Liver (tissue), 9 donors: Measurements from ENCODE around the gene TECR. TPM values are rescaled to one million over a fixed set of nuclear protein-coding genes. Genes with fewer than 3 reads are reported as not detected.

ENCODE experiments used
- DNase-seq: peaks from one replicate; pipeline ENCODE4 v3.0.0-alpha.2; 2017; ENCODE audit warnings: low spot score
- H3K27ac ChIP-seq, 2 donors: one replicate each; pipeline ENCODE4 v1.7.0; 2013; ENCODE audit warnings: inconsistent platforms in 2 of 2, low read length in 2 of 2, control low read depth in 1 of 2, low read depth in 1 of 2, mild to moderate bottlenecking in 1 of 2
- H3K27me3 ChIP-seq, 4 donors: one replicate each; pipeline versions ENCODE4 v1.6.1 to v1.7.0; 2013; ENCODE audit warnings: low read length in 3 of 4, inconsistent platforms in 1 of 4, mild to moderate bottlenecking in 1 of 4, moderate library complexity in 1 of 4; ENCODE audit not compliant: control insufficient read depth in 4 of 4, insufficient read depth in 4 of 4
- H3K36me3 ChIP-seq, 4 donors: one replicate each; pipeline versions ENCODE4 v1.6.1 to v1.7.0; 2013; ENCODE audit warnings: low read length in 3 of 4, mild to moderate bottlenecking in 3 of 4, low read depth in 1 of 4, moderate library complexity in 1 of 4; ENCODE audit not compliant: control insufficient read depth in 4 of 4, insufficient read depth in 3 of 4
- H3K4me1 ChIP-seq, 4 donors: one replicate each; pipeline versions ENCODE4 v1.6.1 to v1.7.0; 2013; ENCODE audit warnings: low read length in 3 of 4, mild to moderate bottlenecking in 3 of 4, moderate library complexity in 1 of 4; ENCODE audit not compliant: control insufficient read depth in 4 of 4, insufficient read depth in 4 of 4
- H3K4me3 ChIP-seq, 3 donors: one replicate each; pipeline versions ENCODE4 v1.6.1 to v1.7.0; 2013; ENCODE audit warnings: low read length in 3 of 3, control low read depth in 1 of 3, low read depth in 1 of 3, mild to moderate bottlenecking in 1 of 3
- H3K9ac ChIP-seq, 2 donors: one replicate each; pipeline ENCODE4 v1.7.0; 2013; ENCODE audit warnings: low read length in 2 of 2, mild to moderate bottlenecking in 2 of 2, moderate library complexity in 2 of 2, control low read depth in 1 of 2, low read depth in 1 of 2
- H3K9me3 ChIP-seq, 4 donors: one replicate each; pipeline versions ENCODE4 v1.6.1 to v1.7.0; 2013; ENCODE audit warnings: low read length in 3 of 4; ENCODE audit not compliant: control insufficient read depth in 4 of 4
- ATF3 ChIP-seq: IDR thresholded peaks from 2 replicates; pipeline ENCODE4 v1.6.1; 2016; ENCODE audit warnings: antibody characterized with exemption
- CTCF ChIP-seq: fragments of 150-350 bp; IDR thresholded peaks from 2 replicates; pipeline ENCODE4 v1.5.1; 2017; ENCODE audit warnings: improper control_type of control experiment, low read depth, low read length; ENCODE audit not compliant: missing input control
- EGR1 ChIP-seq, 2 donors: IDR thresholded peaks; 2 replicates each; pipeline ENCODE4 v1.6.1; 2016 to 2018; ENCODE audit warnings: antibody characterized with exemption in 2 of 2, low read depth in 2 of 2
- FOXA1 ChIP-seq: IDR thresholded peaks from 2 replicates; pipeline ENCODE4 v1.6.1; 2016; ENCODE audit warnings: antibody characterized with exemption
- FOXA2 ChIP-seq: IDR thresholded peaks from 2 replicates; pipeline ENCODE4 v1.6.1; 2016; ENCODE audit warnings: antibody characterized with exemption
- GABPA ChIP-seq, 2 donors: IDR thresholded peaks in 1 of 2; conservative IDR thresholded peaks in 1 of 2; 2 replicates each; pipeline ENCODE4 v1.6.1; 2016; ENCODE audit warnings: antibody characterized with exemption in 2 of 2, mild to moderate bottlenecking in 1 of 2, moderate library complexity in 1 of 2
- HNF4A ChIP-seq, 2 donors: conservative IDR thresholded peaks; 2 replicates each; pipeline ENCODE4 v1.6.1; 2016; ENCODE audit warnings: antibody characterized with exemption in 2 of 2, mild to moderate bottlenecking in 2 of 2
- HNF4G ChIP-seq: IDR thresholded peaks from 2 replicates; pipeline ENCODE4 v1.6.1; 2016; ENCODE audit warnings: antibody characterized with exemption
- JUND ChIP-seq, 2 donors: IDR thresholded peaks; 2 replicates each; pipeline ENCODE4 v1.6.1; 2016; ENCODE audit warnings: antibody characterized with exemption in 2 of 2
- MAX ChIP-seq: IDR thresholded peaks from 2 replicates; pipeline ENCODE4 v1.6.1; 2016; ENCODE audit warnings: antibody characterized with exemption
- RXRA ChIP-seq, 2 donors: IDR thresholded peaks; 2 replicates each; pipeline ENCODE4 v1.6.1; 2017 to 2018; ENCODE audit warnings: antibody characterized with exemption in 2 of 2, mild to moderate bottlenecking in 1 of 2
- SP1 ChIP-seq: IDR thresholded peaks from 2 replicates; pipeline ENCODE4 v1.6.1; 2018; ENCODE audit warnings: antibody characterized with exemption, mild to moderate bottlenecking
- TAF1 ChIP-seq: conservative IDR thresholded peaks from 2 replicates; pipeline ENCODE4 v1.6.1; 2016; ENCODE audit warnings: antibody characterized with exemption, mild to moderate bottlenecking
- ZBTB33 ChIP-seq: IDR thresholded peaks from 2 replicates; pipeline ENCODE4 v1.6.1; 2016; ENCODE audit warnings: antibody characterized with exemption
- WGBS: extraction: QIAGEN DNeasy Blood & Tissue Kit; methylation state at CpG from one replicate; pipeline ENCODE4 v1.1.7; 2013; 5-methylcytosine and 5-hydroxymethylcytosine counted together
- polyA plus RNA-seq, 2 donors: library from polyadenylated mRNA; stranded (reverse) in 1 of 2; unstranded in 1 of 2; fragments of 200-250 nt in 1 of 2; fragments of >200 nt in 1 of 2; fragmentation: Nextera tagmentation in 1 of 2; extraction: Ambion mirVana in 1 of 2; gene quantifications; one replicate each; pipeline versions ENCODE4 v1.2.1 to v1.2.3, GENCODE V29; 2013 to 2015
- total RNA-seq, 2 donors: library from RNA; depleted of rRNA; stranded (reverse); fragments of >200 nt; gene quantifications; one replicate each; pipeline ENCODE4 v1.2.3, GENCODE V29; 2014
- TF ChIP-seq, protein P1 (sequence below): IDR thresholded peaks from 2 replicates; pipeline ENCODE4 v1.6.1; 2016; ENCODE audit warnings: antibody characterized with exemption, mild to moderate bottlenecking
- donor health status: healthy.
- donor health status: healthy.
- donor health status: healthy.
- donor health status: healthy.
- donor health status: healthy.

TECR gene
- total and polyA plus RNA-seq, 4 donors, result 26.4 to 157 (median 60.8) TPM

DNA sequence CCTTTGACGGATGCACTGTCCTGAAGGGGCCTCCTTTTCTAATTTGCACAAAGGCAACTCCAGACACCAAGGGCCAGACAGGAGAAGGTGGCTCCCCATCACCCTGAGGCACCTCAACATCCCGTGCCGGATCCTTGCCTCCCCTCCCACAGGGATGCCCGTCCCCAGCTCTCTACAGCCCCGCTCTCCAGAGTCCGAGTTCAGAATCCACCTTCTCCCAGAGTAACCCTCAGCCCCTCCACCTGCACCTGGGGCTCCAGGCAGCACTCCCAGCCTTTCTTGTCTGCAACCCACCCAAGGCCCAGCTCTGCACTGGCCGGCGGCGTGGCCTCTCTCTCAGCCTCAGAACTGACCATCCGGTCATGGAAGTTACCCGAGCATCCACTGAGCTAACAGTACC is 37.7 kb downstream of the TECR start:
- H3K27me3 ChIP-seq, result no peaks in the 10 kb centered on the region
- DNase-seq, result no peak
- no peaks in the 10 kb centered on the region for H3K9me3 ChIP-seq
- peaks cover 7 to 14% (median 12%) of the 10 kb centered on the region in 4 donors for H3K4me1 ChIP-seq
- no peak for TF ChIP-seq RXRA (IDR thresholded peaks at IDR 0.05)
- TF ChIP-seq HNF4G, result no peak
- no peak for TF ChIP-seq CTCF
- no peak overlapping the region for H3K4me3 ChIP-seq
- no peak overlapping the region for H3K27ac ChIP-seq
- no peak overlapping the region for H3K9ac ChIP-seq
- peaks cover 0 to 11% (median 1%) of the 10 kb centered on the region in 4 donors for H3K36me3 ChIP-seq
- WGBS, result 88% methylated on average over 11 of the region's 11 CpGs

- no peak for DNase-seq
- Histone ChIP-seq H3K27ac (no peak overlapping the region), H3K36me3 (peaks cover 0 to under 1% (median 0%) of the 10 kb centered on the region in 4 donors), H3K9ac (peak overlapping the region; percentile 59 to 99), H3K4me1 (peaks cover 7 to 16% (median 12%) of the 10 kb centered on the region in 4 donors), H3K9me3 (no peaks in the 10 kb centered on the region), H3K27me3 (no peaks in the 10 kb centered on the region), H3K4me3 (peak overlapping the region; percentile 76 to 99 (median 93))
- no peak for TF ChIP-seq CTCF
- no peak for TF ChIP-seq MAX
- TF ChIP-seq HNF4A (conservative IDR thresholded peaks at IDR 0.05), result no peak
- no peak for TF ChIP-seq JUND (IDR thresholded peaks at IDR 0.05)
- TF ChIP-seq ATF3, result no peak
- TF ChIP-seq GABPA (IDR thresholded peaks at IDR 0.05 in 1 of 2, conservative IDR thresholded peaks at IDR 0.05 in 1 of 2), result no peak
- TF ChIP-seq TAF1, result no peak
- TF ChIP-seq SP1, result no peak
- WGBS, result 41% methylated on average over 22 of the region's 22 CpGs
These were observed 41.6 kb downstream of the TECR start for GRCh38 chr19:14570864-14571527.

GRCh38 chr19:14571695-14572490 is 42.5 kb downstream of the TECR start, which contains the start of gene NDUFB7:
Gene NDUFB7 (minus strand): TSS chr19:14572066. CDS start chr19:14572000, 66 bp downstream.
- WGBS, result 3% methylated on average over 40 of the region's 40 CpGs
- peak; percentile 83 for DNase-seq
- TF ChIP-seq FOXA1 (peak; percentile 53), SP1 (peak; percentile 61), TAF1 (no peak), FOXA2 (peak; percentile 9), ZBTB33 (peak; percentile 44), HNF4A (conservative IDR thresholded peaks at IDR 0.05) (peak; percentile 15 to 59), EGR1 (IDR thresholded peaks at IDR 0.05; ENCODE audit: low read depth in 2 of 2) (peak in 1 of 2 donors; percentile 32)
- TF ChIP-seq, protein P1, sequence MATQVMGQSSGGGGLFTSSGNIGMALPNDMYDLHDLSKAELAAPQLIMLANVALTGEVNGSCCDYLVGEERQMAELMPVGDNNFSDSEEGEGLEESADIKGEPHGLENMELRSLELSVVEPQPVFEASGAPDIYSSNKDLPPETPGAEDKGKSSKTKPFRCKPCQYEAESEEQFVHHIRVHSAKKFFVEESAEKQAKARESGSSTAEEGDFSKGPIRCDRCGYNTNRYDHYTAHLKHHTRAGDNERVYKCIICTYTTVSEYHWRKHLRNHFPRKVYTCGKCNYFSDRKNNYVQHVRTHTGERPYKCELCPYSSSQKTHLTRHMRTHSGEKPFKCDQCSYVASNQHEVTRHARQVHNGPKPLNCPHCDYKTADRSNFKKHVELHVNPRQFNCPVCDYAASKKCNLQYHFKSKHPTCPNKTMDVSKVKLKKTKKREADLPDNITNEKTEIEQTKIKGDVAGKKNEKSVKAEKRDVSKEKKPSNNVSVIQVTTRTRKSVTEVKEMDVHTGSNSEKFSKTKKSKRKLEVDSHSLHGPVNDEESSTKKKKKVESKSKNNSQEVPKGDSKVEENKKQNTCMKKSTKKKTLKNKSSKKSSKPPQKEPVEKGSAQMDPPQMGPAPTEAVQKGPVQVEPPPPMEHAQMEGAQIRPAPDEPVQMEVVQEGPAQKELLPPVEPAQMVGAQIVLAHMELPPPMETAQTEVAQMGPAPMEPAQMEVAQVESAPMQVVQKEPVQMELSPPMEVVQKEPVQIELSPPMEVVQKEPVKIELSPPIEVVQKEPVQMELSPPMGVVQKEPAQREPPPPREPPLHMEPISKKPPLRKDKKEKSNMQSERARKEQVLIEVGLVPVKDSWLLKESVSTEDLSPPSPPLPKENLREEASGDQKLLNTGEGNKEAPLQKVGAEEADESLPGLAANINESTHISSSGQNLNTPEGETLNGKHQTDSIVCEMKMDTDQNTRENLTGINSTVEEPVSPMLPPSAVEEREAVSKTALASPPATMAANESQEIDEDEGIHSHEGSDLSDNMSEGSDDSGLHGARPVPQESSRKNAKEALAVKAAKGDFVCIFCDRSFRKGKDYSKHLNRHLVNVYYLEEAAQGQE, result no peak

More at GRCh38 chr19:14571695-14572490, 42.5 kb downstream of the TECR start, which contains the start of gene NDUFB7:
- Histone ChIP-seq H3K4me3 (peak within 1 kb of the TSS; percentile 76 to 99 (median 93)), H3K27ac (peak within 1 kb of the TSS; percentile 66 to 86), H3K9ac (peak within 1 kb of the TSS; percentile 59 to 99), H3K4me1 (peaks cover 7 to 16% (median 12%) of the 10 kb centered on the region in 4 donors), H3K36me3 (no peaks in the 10 kb centered on the region), H3K27me3 (no peaks in the 10 kb centered on the region), H3K9me3 (no peaks in the 10 kb centered on the region)
